ENCODE measurements around the gene FBXO46. TPM values are rescaled to one million over a fixed set of nuclear protein-coding genes. Genes with fewer than 3 reads are reported as not detected.
A peak's percentile ranks its signal among the peaks of the same experiment; 100 is the strongest.

FBXO46 gene
- total and polyA plus RNA-seq, 10 of the 15 experiments (the other 5 are each of a cell fraction or from before 2014, with no cell fraction given), result 2.5 to 61.5 (median 13.7) TPM

- no peak for TF ChIP-seq NR2C2 (IDR thresholded peaks at IDR 0.05; ENCODE audit: borderline replicate concordance, control insufficient read depth, insufficient read length, low read depth)
- peak; percentile 70 for TF ChIP-seq POLR2A (IDR thresholded peaks at IDR 0.05; ENCODE audit: low read depth, low read length)
- no peak for TF ChIP-seq HSF1 (IDR thresholded peaks at IDR 0.05; ENCODE audit: low read depth, low read length)
- TF ChIP-seq SREBF2 (IDR thresholded peaks at IDR 0.05; ENCODE audit: low read length), result no peak
- TF ChIP-seq ZBTB40 (IDR thresholded peaks at IDR 0.05; ENCODE audit: borderline replicate concordance), result no peak; the same call in 1 of the 2 replicates
- peak; percentile 82; the same call in 1 of the 2 replicates for TF ChIP-seq CHD2 (IDR thresholded peaks at IDR 0.05; ENCODE audit: borderline replicate concordance, low read depth, low read length)
- no peak for TF ChIP-seq ZNF622 (IDR thresholded peaks at IDR 0.05)
- TF ChIP-seq CEBPZ (IDR thresholded peaks at IDR 0.05; ENCODE audit: low read depth, low read length), result no peak
- TF ChIP-seq DPF2 (IDR thresholded peaks at IDR 0.05), result peak; percentile 71; the same call in 1 of the 2 replicates
- TF ChIP-seq, protein P1, sequence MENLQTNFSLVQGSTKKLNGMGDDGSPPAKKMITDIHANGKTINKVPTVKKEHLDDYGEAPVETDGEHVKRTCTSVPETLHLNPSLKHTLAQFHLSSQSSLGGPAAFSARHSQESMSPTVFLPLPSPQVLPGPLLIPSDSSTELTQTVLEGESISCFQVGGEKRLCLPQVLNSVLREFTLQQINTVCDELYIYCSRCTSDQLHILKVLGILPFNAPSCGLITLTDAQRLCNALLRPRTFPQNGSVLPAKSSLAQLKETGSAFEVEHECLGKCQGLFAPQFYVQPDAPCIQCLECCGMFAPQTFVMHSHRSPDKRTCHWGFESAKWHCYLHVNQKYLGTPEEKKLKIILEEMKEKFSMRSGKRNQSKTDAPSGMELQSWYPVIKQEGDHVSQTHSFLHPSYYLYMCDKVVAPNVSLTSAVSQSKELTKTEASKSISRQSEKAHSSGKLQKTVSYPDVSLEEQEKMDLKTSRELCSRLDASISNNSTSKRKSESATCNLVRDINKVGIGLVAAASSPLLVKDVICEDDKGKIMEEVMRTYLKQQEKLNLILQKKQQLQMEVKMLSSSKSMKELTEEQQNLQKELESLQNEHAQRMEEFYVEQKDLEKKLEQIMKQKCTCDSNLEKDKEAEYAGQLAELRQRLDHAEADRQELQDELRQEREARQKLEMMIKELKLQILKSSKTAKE (IDR thresholded peaks at IDR 0.05; ENCODE audit: low read depth, poor library complexity, severe bottlenecking), result no peak
- TF ChIP-seq, protein P2, sequence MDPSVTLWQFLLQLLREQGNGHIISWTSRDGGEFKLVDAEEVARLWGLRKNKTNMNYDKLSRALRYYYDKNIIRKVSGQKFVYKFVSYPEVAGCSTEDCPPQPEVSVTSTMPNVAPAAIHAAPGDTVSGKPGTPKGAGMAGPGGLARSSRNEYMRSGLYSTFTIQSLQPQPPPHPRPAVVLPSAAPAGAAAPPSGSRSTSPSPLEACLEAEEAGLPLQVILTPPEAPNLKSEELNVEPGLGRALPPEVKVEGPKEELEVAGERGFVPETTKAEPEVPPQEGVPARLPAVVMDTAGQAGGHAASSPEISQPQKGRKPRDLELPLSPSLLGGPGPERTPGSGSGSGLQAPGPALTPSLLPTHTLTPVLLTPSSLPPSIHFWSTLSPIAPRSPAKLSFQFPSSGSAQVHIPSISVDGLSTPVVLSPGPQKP (IDR thresholded peaks at IDR 0.05; ENCODE audit: low read depth, low read length), result peak; percentile 97
- TF ChIP-seq, protein P3, sequence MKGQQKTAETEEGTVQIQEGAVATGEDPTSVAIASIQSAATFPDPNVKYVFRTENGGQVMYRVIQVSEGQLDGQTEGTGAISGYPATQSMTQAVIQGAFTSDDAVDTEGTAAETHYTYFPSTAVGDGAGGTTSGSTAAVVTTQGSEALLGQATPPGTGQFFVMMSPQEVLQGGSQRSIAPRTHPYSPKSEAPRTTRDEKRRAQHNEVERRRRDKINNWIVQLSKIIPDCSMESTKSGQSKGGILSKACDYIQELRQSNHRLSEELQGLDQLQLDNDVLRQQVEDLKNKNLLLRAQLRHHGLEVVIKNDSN (IDR thresholded peaks at IDR 0.05; ENCODE audit: borderline replicate concordance, extremely low read length, insufficient read depth, low read depth, low read length), result peak; percentile 94
- TF ChIP-seq, protein P4, sequence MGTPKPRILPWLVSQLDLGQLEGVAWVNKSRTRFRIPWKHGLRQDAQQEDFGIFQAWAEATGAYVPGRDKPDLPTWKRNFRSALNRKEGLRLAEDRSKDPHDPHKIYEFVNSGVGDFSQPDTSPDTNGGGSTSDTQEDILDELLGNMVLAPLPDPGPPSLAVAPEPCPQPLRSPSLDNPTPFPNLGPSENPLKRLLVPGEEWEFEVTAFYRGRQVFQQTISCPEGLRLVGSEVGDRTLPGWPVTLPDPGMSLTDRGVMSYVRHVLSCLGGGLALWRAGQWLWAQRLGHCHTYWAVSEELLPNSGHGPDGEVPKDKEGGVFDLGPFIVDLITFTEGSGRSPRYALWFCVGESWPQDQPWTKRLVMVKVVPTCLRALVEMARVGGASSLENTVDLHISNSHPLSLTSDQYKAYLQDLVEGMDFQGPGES (IDR thresholded peaks at IDR 0.05), result peak; percentile 97
Observed at GRCh38 chr19:45717131-45717982, 13.3 kb downstream of the FBXO46 start (continued).
